Measurements from ENCODE around the gene PRORP. TPM values are rescaled to one million over a fixed set of nuclear protein-coding genes. Genes with fewer than 3 reads are reported as not detected.
"Not testable (repeated sequence)": the region's sequence is repeated elsewhere in the genome, so short reads cannot be mapped to it uniquely, and the experiment has no call there.

PRORP gene
- total RNA-seq, 1 donor from 2014 or later: 40.2 TPM

DNA sequence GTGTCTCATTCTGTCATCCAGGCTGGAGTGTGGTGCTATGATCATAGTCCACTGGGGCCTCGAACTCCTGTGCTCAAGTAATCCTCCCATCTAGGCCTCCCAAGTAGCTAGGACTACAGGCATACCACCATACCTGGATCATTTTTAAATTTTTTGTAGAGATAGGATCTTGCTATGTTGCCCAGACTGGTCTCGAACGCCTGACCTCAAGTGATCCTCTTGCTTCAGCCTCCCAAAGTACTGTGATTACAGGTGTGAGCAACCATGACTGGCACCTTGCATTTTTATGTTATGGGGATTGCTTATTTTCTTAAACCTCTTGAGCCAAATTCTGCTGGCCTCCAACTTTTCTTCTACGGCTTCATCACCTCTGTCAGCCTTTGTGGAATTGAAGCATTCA lies 26.9 kb downstream of the PRORP start:
- no peaks in the 10 kb centered on the region for H3K9me3 Mint-ChIP-seq (ENCODE audit: low read depth)
- no peak overlapping the region for H3K4me3 Mint-ChIP-seq (ENCODE audit: low read depth)
- H3K36me3 Mint-ChIP-seq (ENCODE audit: insufficient read depth): peaks cover 31% of the 10 kb centered on the region
- peaks cover 1% of the 10 kb centered on the region for H3K4me1 Mint-ChIP-seq (ENCODE audit: low read depth)
- H3K27me3 Mint-ChIP-seq: no peaks in the 10 kb centered on the region
- no peak overlapping the region for H3K27ac Mint-ChIP-seq
- DNase-seq (ENCODE audit: low spot score, unreplicated experiment): no peak
- TF ChIP-seq CTCF (IDR thresholded peaks at IDR 0.05; ENCODE audit: unreplicated experiment): no peak

DNA sequence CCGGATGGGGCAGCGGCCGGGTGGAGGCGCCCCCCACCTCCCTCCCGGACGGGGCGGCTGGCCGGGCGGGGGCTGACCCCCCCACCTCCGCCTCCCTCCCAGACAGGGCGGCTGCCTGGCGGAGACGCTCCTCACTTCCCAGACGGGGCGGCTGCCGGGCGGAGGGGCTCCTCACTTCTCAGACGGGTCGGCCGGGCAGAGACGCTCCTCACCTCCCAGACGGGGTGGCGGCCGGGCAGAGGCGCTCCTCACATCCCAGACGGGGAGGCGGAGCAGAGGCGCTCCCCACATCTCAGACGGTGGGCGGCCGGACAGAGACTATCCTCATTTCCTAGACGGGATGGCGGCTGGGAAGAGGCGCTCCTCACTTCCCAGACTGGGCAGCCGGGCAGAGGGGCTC lies 30.2 kb downstream of the PRORP start:
- not testable (repeated sequence) for H3K27ac Mint-ChIP-seq; H3K4me3 Mint-ChIP-seq (ENCODE audit: low read depth); DNase-seq (ENCODE audit: low spot score, unreplicated experiment); H3K9me3 Mint-ChIP-seq (ENCODE audit: low read depth); H3K27me3 Mint-ChIP-seq; H3K4me1 Mint-ChIP-seq (ENCODE audit: low read depth)
- peaks cover 31% of the 10 kb centered on the region for H3K36me3 Mint-ChIP-seq (ENCODE audit: insufficient read depth)

DNA sequence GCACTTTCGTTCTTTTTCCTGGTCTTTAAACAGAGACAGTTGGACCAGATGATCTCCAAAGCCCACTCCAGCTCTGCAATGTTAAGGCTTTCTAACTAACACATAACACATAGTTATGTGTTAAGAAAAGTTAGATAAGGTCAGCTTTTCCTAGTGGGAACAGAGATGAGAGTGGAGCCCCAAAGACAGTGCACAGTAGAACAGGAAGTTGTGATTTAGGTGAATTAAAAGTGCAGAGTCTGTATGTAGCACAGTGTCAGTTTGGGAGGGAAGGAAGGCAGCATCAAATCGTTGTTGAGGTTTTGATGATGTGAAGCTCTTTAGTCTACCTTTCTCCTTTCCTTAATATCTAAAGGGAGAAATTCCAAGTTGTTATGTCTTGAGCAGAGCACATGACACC lies 31.7 kb downstream of the PRORP start:
- H3K27me3 Mint-ChIP-seq: no peaks in the 10 kb centered on the region
- no peak for TF ChIP-seq CTCF (IDR thresholded peaks at IDR 0.05; ENCODE audit: unreplicated experiment)
- no peak overlapping the region for H3K4me3 Mint-ChIP-seq (ENCODE audit: low read depth)

DNA sequence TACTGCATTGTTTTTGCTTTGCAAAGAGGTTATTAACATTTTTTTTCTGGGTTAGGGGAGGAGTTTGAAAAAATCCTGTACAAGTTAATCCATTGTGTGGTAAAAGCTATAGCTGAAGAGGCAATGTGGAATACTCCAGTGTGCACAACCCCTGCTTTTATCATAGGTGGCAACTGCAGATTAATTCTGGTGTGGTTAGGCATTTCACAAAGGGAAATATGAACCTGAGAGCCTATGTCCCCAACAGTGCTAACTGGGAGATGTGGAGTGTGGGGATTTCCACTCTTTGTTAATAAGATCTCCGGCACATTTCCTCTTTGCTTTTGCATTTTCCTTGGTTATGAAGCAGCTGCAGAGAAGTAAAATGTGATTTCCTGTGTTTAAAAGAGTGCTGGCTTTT lies 33.6 kb downstream of the PRORP start:
- H3K36me3 Mint-ChIP-seq (ENCODE audit: insufficient read depth): peaks cover 26% of the 10 kb centered on the region
- H3K9me3 Mint-ChIP-seq (ENCODE audit: low read depth): no peaks in the 10 kb centered on the region
- DNase-seq (ENCODE audit: low spot score, unreplicated experiment): no peak
- TF ChIP-seq CTCF (IDR thresholded peaks at IDR 0.05; ENCODE audit: unreplicated experiment): no peak
- no peak overlapping the region for H3K27ac Mint-ChIP-seq
- no peaks in the 10 kb centered on the region for H3K27me3 Mint-ChIP-seq
- H3K4me1 Mint-ChIP-seq (ENCODE audit: low read depth): peaks cover 7% of the 10 kb centered on the region
- H3K4me3 Mint-ChIP-seq (ENCODE audit: low read depth): no peak overlapping the region

More for the DNA sequence above, 31.7 kb downstream of the PRORP start:
- Mint-ChIP-seq H3K9me3 (ENCODE audit: low read depth) (no peaks in the 10 kb centered on the region), H3K4me1 (ENCODE audit: low read depth) (peaks cover 5% of the 10 kb centered on the region), H3K36me3 (ENCODE audit: insufficient read depth) (peaks cover 31% of the 10 kb centered on the region), H3K27ac (no peak overlapping the region)
- no peak for DNase-seq (ENCODE audit: low spot score, unreplicated experiment)

- no peak for TF ChIP-seq CTCF (IDR thresholded peaks at IDR 0.05; ENCODE audit: unreplicated experiment)
- H3K27ac Mint-ChIP-seq: no peak overlapping the region
- H3K4me3 Mint-ChIP-seq (ENCODE audit: low read depth): no peak overlapping the region
- no peaks in the 10 kb centered on the region for H3K9me3 Mint-ChIP-seq (ENCODE audit: low read depth)
- DNase-seq (ENCODE audit: low spot score, unreplicated experiment): no peak
- peaks cover 7% of the 10 kb centered on the region for H3K4me1 Mint-ChIP-seq (ENCODE audit: low read depth)
- H3K36me3 Mint-ChIP-seq (ENCODE audit: insufficient read depth): peaks cover 12% of the 10 kb centered on the region
- H3K27me3 Mint-ChIP-seq: no peaks in the 10 kb centered on the region
These were observed 36.1 kb downstream of the PRORP start for GRCh38 chr14:35158491-35158890.

GRCh38 chr14:35158951-35159653 lies 36.8 kb downstream of the PRORP start:
- H3K4me1 Mint-ChIP-seq (ENCODE audit: low read depth): peaks cover 7% of the 10 kb centered on the region
- H3K27ac Mint-ChIP-seq: peak overlapping the region; percentile 81
- peaks cover 11% of the 10 kb centered on the region for H3K36me3 Mint-ChIP-seq (ENCODE audit: insufficient read depth)
- no peaks in the 10 kb centered on the region for H3K27me3 Mint-ChIP-seq
- TF ChIP-seq CTCF (IDR thresholded peaks at IDR 0.05; ENCODE audit: unreplicated experiment): no peak
- no peaks in the 10 kb centered on the region for H3K9me3 Mint-ChIP-seq (ENCODE audit: low read depth)
- H3K4me3 Mint-ChIP-seq (ENCODE audit: low read depth): no peak overlapping the region
- DNase-seq (ENCODE audit: low spot score, unreplicated experiment): no peak
